Frontal cortex (tissue), 4 donors: ENCODE results near the gene SOX30. TPM values are rescaled to one million over a fixed set of nuclear protein-coding genes. Genes with fewer than 3 reads are reported as not detected.

Experiments used
- DNase-seq, 2 donors: peaks; one replicate each; pipeline ENCODE4 v3.0.0; 2012; ENCODE audit warnings: low spot score in 2 of 2
- FAIRE-seq: peaks from 2 replicates; lab custom pipeline; 2012; peaks lifted over from hg19 to GRCh38; lab: Jason Lieb, UNC
- small RNA-seq: library from RNA; depleted of rRNA; stranded (forward); fragments of <200 nt; gene quantifications from one replicate; pipeline ENCODE3, GENCODE V24; 2014
- total RNA-seq: library from RNA; depleted of rRNA; stranded (reverse); fragments of >200 nt; gene quantifications from one replicate; pipeline ENCODE4 v1.2.3, GENCODE V29; 2014
- donor health status: control.
- donor health status: control.
- donor health status: control.

SOX30 gene
- total RNA-seq, 1 donor from 2014 or later = under 0.01 TPM

DNA sequence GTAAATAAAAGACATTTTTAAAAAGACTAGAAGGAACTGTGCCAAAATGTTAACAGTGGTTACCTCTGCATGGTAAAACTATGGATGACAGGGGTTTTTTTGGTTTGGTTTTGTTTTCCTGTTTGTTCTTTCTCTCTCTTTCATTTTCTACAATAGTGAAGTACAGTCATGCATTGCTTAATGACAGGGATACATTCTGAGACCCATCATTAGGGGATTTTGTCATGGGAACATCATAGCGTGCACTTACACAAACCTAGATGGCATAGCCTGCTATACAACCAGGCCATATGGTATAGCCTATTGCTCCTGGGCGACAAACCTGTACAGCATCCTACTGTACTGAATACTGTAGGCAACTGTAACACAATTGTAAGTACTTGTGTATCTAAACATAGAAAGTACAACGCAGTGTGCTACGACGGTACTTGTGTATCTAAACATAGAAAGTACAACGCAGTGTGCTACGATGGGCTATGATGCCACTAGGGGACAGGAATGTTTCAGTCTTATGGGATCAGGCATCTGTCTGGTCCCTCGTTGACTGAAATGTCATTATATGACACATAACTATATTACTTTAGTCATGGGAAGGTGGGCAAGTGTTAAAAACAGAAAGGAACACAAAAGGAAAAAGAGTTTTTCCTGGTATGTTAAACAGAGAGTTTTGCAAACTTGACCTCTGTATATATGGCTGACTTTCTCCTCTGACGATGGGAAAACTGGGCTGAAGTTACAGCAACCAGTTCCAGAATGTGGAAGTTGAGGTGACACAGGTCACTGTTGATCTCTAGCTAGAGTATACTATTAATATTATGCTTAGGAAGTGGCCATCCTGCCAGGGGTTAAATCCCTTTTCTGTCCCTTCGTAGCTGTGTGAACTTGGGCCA, 69.3 kb downstream of the SOX30 start:
- DNase-seq (no peak), FAIRE-seq (no peak)

DNA sequence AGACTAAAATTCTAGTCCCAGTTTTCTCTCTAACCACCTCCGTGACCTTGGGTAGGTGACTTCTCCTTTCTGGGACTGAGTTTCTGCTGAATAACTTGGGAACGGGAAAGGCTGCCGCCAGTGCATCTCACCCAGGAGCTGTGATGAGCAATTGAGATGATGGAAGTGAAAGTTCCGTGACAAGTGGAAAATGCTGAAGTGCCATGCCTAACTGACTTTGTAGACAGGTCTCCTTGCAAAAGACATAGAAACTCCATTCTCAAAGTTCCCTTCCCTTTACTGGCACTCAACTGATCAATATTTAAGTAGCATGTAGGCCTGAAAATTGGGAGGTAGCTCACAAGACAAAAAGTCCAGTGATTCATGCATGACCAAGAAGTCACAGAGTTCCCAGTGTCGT, 70.3 kb downstream of the SOX30 start:
- no peak for DNase-seq
- no peak for FAIRE-seq

DNA sequence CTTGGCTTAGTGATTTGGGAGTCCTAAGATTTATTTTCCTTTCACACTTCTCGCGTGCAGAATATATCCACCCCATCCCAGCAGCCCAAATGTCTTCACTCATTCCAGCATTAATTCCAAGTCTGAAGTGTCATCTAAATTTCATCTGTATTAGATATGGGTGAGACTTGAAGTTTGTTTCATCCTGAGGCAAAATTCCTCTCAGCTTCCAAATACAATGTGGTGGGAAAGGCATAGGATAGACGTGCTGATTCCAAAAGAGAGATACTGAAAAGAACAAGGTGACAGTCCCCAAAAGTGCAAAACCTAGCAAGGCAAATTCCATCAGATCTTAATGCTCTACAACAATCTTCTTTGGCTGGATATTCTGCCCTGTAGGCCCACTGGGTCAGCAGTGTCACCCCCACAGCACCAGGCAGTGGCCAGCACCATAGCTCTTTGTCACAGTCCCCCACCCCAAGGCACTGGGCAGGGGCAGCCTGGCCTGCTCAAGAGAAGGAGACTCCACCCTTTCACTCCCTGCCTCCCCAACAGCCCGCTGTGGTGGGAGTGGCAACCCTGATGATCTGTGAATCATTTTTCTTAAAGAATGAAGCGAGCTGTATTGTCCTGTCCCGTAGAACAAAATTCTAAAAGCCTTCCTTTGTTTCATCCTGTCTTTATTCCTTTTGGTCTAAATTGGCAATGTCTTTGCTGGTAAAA, 74.0 kb downstream of the SOX30 start:
- DNase-seq (no peak), FAIRE-seq (no peak)

DNA sequence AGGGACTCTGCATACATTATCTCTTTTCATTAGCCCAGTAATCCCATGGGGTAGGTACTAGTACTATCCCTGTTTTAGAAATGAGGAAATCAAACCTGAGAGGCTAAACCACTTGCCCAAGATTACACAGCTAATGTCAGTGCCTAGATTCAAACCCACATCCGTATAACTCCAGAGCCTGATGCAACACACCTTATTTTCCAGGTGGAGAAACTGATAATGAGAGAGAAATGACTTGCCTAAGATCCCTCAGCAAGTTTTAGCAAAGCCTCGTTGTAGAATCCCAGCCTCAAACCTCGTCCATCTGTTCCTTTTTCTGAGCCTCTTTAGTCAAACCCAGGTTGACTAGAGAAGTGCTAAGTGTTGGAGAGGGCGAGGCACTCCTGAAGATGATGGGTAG, 75.6 kb downstream of the SOX30 start:
- no peak for FAIRE-seq
- DNase-seq = no peak

Small RNA genes within 50 kb of the gene (small RNA-seq; reads per million reads assigned to genes)
- not detected for gene RNU6-390P

Other genes with a start within 250 kb of the SOX30 start
- gene NIPAL4, start 192.2 kb downstream of the SOX30 start, total RNA-seq = not detected
- 12.6 TPM for gene ADAM19, start 76.7 kb downstream of the SOX30 start, total RNA-seq
- not detected for gene C5orf52, start 19.1 kb upstream of the SOX30 start, total RNA-seq
- gene THG1L, start 79.0 kb upstream of the SOX30 start, total RNA-seq = 22.8 TPM
- 90.1 TPM for gene LSM11, start 91.3 kb upstream of the SOX30 start, total RNA-seq
- gene CLINT1, start 206.7 kb upstream of the SOX30 start, total RNA-seq = 56.3 TPM